Fibroblast of lung (primary cell): ENCODE results near the gene SH3YL1.

Source experiments
- EZH2 ChIP-seq: IDR thresholded peaks from 2 replicates; pipeline ENCODE4 v1.5.1; 2012; ENCODE audit warnings: low read length, control low read depth, mild to moderate bottlenecking; ENCODE audit errors: missing control alignments
- TF ChIP-seq, protein P1 (sequence below), 2 donors: IDR thresholded peaks in 1 of 2; conservative IDR thresholded peaks in 1 of 2; 1 replicate in 1 of 2; 2 replicates in 1 of 2; pipeline ENCODE4 v1.5.1; 2011 to 2012; ENCODE audit warnings: low read length in 2 of 2, control low read depth in 1 of 2, inconsistent platforms in 1 of 2, low read depth in 1 of 2, mild to moderate bottlenecking in 1 of 2

DNA sequence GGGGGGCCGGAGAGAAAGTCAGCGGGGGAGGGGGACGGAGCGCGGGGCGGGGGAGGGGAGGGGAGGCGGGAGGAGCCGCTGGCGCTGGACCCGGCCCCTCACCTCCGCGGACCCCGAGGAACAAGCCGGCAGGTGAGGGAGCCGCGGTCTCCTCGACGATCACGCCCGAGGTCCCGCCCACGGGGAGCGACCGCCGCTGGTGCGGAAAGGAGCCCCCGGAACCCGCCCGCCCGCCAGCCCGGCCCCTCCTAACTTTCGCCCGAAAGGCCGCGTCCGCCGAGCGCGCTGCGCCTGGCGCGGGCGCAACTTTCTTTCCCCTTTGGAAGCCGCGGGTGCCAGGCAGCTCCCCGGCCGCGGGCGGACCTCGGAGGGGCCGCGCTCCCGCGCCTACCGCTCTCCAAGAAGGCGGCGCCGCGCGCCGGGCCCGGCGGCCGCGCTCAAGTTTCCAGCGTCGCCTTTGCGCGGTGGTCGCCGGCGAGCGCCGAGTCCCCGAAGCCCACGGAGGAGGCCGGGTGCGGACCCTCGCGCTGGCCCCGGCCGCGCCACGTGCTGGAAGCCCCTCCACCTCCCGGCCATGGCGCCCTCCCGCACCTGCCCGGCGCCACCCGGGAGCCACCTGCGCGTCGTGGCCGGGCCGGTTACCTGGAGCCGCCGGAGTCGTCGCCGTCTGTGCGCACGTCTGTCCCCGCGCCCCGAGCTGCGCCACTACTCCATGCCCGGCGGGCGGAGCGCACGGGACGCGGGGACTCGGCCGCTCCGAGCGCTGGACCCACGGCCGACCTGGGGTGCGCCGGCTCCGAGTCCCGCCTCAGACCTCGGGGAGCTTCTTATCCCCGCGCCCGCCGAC lies 24.3 kb upstream of the SH3YL1 start, which contains the start of gene ALKAL2:
- TF ChIP-seq, protein P1, sequence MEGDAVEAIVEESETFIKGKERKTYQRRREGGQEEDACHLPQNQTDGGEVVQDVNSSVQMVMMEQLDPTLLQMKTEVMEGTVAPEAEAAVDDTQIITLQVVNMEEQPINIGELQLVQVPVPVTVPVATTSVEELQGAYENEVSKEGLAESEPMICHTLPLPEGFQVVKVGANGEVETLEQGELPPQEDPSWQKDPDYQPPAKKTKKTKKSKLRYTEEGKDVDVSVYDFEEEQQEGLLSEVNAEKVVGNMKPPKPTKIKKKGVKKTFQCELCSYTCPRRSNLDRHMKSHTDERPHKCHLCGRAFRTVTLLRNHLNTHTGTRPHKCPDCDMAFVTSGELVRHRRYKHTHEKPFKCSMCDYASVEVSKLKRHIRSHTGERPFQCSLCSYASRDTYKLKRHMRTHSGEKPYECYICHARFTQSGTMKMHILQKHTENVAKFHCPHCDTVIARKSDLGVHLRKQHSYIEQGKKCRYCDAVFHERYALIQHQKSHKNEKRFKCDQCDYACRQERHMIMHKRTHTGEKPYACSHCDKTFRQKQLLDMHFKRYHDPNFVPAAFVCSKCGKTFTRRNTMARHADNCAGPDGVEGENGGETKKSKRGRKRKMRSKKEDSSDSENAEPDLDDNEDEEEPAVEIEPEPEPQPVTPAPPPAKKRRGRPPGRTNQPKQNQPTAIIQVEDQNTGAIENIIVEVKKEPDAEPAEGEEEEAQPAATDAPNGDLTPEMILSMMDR (conservative IDR thresholded peaks at IDR 0.05 in 1 of 2, IDR thresholded peaks at IDR 0.05 in 1 of 2; ENCODE audit: low read depth in 1 of 2, low read length in 2 of 2), result no peak
- peak; percentile 95 for TF ChIP-seq EZH2
